ENCODE results near the gene SYNGR4. TPM values are rescaled to one million over a fixed set of nuclear protein-coding genes. Genes with fewer than 3 reads are reported as not detected.

Gene SYNGR4
- total RNA-seq, 1 experiment from 2014 or later, result not detected

DNA sequence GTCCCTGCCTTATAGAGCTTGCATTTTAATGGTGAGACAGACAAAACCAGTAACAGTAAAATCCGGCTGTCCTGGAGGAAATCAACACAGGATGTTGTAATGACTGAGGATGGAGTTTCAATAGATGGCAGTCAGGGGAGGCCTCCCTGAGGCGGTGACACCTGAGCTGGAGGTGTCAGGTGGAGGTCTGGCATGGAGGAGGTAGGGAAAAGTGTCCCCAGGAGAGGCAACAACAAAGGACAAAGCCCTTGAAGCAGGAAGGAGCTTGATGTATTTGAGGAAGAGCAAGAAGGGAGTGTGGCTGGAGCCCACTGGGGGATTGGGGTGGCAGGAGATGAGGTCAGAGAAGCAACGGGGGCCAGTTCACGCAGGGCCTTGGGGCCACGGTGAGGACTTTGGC, 37.1 kb downstream of the SYNGR4 start:
- no peaks in the 10 kb centered on the region for H3K27me3 ChIP-seq (replicated peaks; ENCODE audit: insufficient read depth, low read depth, low read length, poor library complexity)
- peaks cover 40% of the 10 kb centered on the region for H3K4me1 ChIP-seq (ENCODE audit: insufficient read depth, low read length, poor library complexity, severe bottlenecking)
- no TSS peak for BruUV-seq (replicated peaks)
- POLR2A ChIA-PET (ENCODE audit: low non-redundant PET), result no interaction called here
- H3K36me3 ChIP-seq (ENCODE audit: insufficient read depth, low read length, poor library complexity, severe bottlenecking), result no peaks in the 10 kb centered on the region
- DNase-seq (ENCODE audit: low spot score), result no peak
- intact Hi-C loops (cut with micrococcal nuclease; ENCODE audit: unreplicated experiment), result no loop called here
- H3K9me3 ChIP-seq (ENCODE audit: low read depth, low read length, poor library complexity, severe bottlenecking), result no peaks in the 10 kb centered on the region
- no peak for TF ChIP-seq EZH2 (IDR thresholded peaks at IDR 0.05; ENCODE audit: borderline replicate concordance, low read depth, low read length, poor library complexity, severe bottlenecking)
- TF ChIP-seq, protein P1, sequence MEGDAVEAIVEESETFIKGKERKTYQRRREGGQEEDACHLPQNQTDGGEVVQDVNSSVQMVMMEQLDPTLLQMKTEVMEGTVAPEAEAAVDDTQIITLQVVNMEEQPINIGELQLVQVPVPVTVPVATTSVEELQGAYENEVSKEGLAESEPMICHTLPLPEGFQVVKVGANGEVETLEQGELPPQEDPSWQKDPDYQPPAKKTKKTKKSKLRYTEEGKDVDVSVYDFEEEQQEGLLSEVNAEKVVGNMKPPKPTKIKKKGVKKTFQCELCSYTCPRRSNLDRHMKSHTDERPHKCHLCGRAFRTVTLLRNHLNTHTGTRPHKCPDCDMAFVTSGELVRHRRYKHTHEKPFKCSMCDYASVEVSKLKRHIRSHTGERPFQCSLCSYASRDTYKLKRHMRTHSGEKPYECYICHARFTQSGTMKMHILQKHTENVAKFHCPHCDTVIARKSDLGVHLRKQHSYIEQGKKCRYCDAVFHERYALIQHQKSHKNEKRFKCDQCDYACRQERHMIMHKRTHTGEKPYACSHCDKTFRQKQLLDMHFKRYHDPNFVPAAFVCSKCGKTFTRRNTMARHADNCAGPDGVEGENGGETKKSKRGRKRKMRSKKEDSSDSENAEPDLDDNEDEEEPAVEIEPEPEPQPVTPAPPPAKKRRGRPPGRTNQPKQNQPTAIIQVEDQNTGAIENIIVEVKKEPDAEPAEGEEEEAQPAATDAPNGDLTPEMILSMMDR (conservative IDR thresholded peaks at IDR 0.05; ENCODE audit: low read depth, low read length), result no peak
- H3K27ac ChIP-seq (ENCODE audit: low read depth, low read length, poor library complexity, severe bottlenecking), result no peak overlapping the region
- CTCF ChIA-PET, result no interaction called here
- no peak overlapping the region for H3K4me3 ChIP-seq (ENCODE audit: low read depth, low read length, poor library complexity, severe bottlenecking)

DNA sequence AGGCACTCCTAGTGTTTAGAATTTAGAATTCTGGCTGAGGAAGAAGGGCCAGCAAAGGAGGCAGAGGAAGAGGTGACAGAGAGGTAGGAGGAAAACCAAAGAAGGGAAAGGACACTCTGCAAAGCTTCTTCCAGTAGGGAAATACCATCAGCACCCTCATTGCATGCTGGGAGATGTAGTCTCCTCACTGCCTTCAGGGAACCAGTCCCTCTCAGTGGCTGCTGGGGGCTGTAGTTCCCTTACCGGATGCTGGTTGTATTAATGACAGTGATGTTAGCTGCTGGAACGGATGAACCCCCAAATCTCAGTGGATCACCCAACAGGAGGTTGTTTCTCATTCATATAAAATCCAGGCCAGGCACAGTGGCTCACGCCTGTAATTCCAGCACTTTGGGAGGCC, 39.4 kb downstream of the SYNGR4 start:
- DNase-seq (ENCODE audit: low spot score), result peak; percentile 88
- CTCF ChIA-PET, result interaction anchor here (0.6 kb wide), 1 partner anchor 9 kb away, joined by 5 read pairs; no protein-coding TSS in a partner anchor
- no TSS peak for BruUV-seq (replicated peaks)
- TF ChIP-seq EZH2 (IDR thresholded peaks at IDR 0.05; ENCODE audit: borderline replicate concordance, low read depth, low read length, poor library complexity, severe bottlenecking), result no peak
- TF ChIP-seq, protein P1 (conservative IDR thresholded peaks at IDR 0.05; ENCODE audit: low read depth, low read length), result no peak
- POLR2A ChIA-PET (ENCODE audit: low non-redundant PET), result interaction anchor here (0.6 kb wide), 1 partner anchor 40 kb away, joined by 4 read pairs; the partner anchor contains the start of genes SYNGR4 and TMEM143
- Histone ChIP-seq H3K4me1 (ENCODE audit: insufficient read depth, low read length, poor library complexity, severe bottlenecking) (peaks cover 21% of the 10 kb centered on the region), H3K27ac (ENCODE audit: low read depth, low read length, poor library complexity, severe bottlenecking) (no peak overlapping the region), H3K36me3 (ENCODE audit: insufficient read depth, low read length, poor library complexity, severe bottlenecking) (no peaks in the 10 kb centered on the region), H3K9me3 (ENCODE audit: low read depth, low read length, poor library complexity, severe bottlenecking) (no peaks in the 10 kb centered on the region), H3K27me3 (replicated peaks; ENCODE audit: insufficient read depth, low read depth, low read length, poor library complexity) (no peaks in the 10 kb centered on the region), H3K4me3 (ENCODE audit: low read depth, low read length, poor library complexity, severe bottlenecking) (no peak overlapping the region)
- intact Hi-C loops (cut with micrococcal nuclease; ENCODE audit: unreplicated experiment), result no loop called here

DNA sequence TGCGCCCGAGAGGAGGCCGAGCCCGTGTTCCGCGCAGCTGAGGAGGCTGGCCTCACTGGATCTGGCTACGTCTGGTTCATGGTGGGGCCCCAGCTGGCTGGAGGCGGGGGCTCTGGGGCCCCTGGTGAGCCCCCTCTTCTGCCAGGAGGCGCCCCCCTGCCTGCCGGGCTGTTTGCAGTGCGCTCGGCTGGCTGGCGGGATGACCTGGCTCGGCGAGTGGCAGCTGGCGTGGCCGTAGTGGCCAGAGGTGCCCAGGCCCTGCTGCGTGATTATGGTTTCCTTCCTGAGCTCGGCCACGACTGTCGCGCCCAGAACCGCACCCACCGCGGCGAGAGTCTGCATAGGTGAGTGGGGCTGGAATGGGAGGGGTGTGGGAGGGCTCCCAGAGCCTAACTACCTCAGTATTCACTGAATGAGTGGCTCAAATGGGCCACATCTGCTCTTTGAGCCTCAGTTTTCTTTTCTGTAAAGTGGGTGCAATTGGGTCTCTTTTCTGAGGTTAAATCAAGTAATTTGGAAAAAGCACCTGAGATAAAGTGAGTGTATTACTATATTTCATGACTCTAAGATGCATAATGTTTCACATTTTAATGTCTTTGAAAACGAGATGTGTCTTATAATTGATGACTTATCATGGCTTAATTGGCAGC, 41.0 kb downstream of the SYNGR4 start:
- TF ChIP-seq, protein P1 (conservative IDR thresholded peaks at IDR 0.05; ENCODE audit: low read depth, low read length), result no peak
- TF ChIP-seq EZH2 (IDR thresholded peaks at IDR 0.05; ENCODE audit: borderline replicate concordance, low read depth, low read length, poor library complexity, severe bottlenecking), result no peak
- BruUV-seq (replicated peaks), result no TSS peak
- no peak overlapping the region for H3K4me3 ChIP-seq (ENCODE audit: low read depth, low read length, poor library complexity, severe bottlenecking)
- H3K9me3 ChIP-seq (ENCODE audit: low read depth, low read length, poor library complexity, severe bottlenecking), result no peaks in the 10 kb centered on the region
- intact Hi-C loops (cut with micrococcal nuclease; ENCODE audit: unreplicated experiment), result no loop called here
- DNase-seq (ENCODE audit: low spot score), result no peak
- ChIA-PET CTCF (no interaction called here), POLR2A (ENCODE audit: low non-redundant PET) (no interaction called here)
- no peak overlapping the region for H3K27ac ChIP-seq (ENCODE audit: low read depth, low read length, poor library complexity, severe bottlenecking)
- peaks cover 9% of the 10 kb centered on the region for H3K4me1 ChIP-seq (ENCODE audit: insufficient read depth, low read length, poor library complexity, severe bottlenecking)
- H3K36me3 ChIP-seq (ENCODE audit: insufficient read depth, low read length, poor library complexity, severe bottlenecking), result no peaks in the 10 kb centered on the region
- H3K27me3 ChIP-seq (replicated peaks; ENCODE audit: insufficient read depth, low read depth, low read length, poor library complexity), result no peaks in the 10 kb centered on the region
